CD4-positive, alpha-beta T cell treated with Interleukin-17A for 4 hours (primary cell): ENCODE data around the gene GOLGA8R.
"Not testable (repeated sequence)": the region's sequence is repeated elsewhere in the genome, so short reads cannot be mapped to it uniquely, and the experiment has no call there.

Experiments
- DNase-seq: peaks from one replicate; pipeline ENCODE4 v3.0.0-alpha.2; 2020; ENCODE audit warnings: mixed read lengths

GOLGA8R gene

GRCh38 chr15:30414160-30414559 is at the start of gene GOLGA8R:
TSS of gene GOLGA8R (minus strand) at chr15:30414260. CDS start at chr15:30414162, 98 bp downstream.
- not testable (repeated sequence) for DNase-seq

- not testable (repeated sequence) for DNase-seq
These were observed 49.8 kb upstream of the GOLGA8R start for GRCh38 chr15:30463849-30464248.

GRCh38 chr15:30462176-30462575 is 48.1 kb upstream of the GOLGA8R start:
- not testable (repeated sequence) for DNase-seq

- DNase-seq: not testable (repeated sequence)
These were observed 38.6 kb upstream of the GOLGA8R start for GRCh38 chr15:30452702-30453101.

GRCh38 chr15:30438348-30438747 is 24.3 kb upstream of the GOLGA8R start:
- not testable (repeated sequence) for DNase-seq

- not testable (repeated sequence) for DNase-seq
These were observed 21.8 kb upstream of the GOLGA8R start for GRCh38 chr15:30435878-30436277.

GRCh38 chr15:30420723-30421122 is 6.7 kb upstream of the GOLGA8R start:
- not testable (repeated sequence) for DNase-seq

GRCh38 chr15:30407636-30408035 is 6.4 kb downstream of the GOLGA8R start:
- DNase-seq: not testable (repeated sequence)

- DNase-seq: not testable (repeated sequence)
These were observed 15.1 kb downstream of the GOLGA8R start for GRCh38 chr15:30398988-30399387.

GRCh38 chr15:30393664-30393991 is 20.4 kb downstream of the GOLGA8R start:
- DNase-seq: not testable (repeated sequence)

- DNase-seq: not testable (repeated sequence)
These were observed 21.0 kb downstream of the GOLGA8R start, which contains the start of gene CHRFAM7A for GRCh38 chr15:30392766-30393663. TSS of gene CHRFAM7A (minus strand) at chr15:30393540. CDS start at chr15:30383351, 10,189 bp downstream.

- DNase-seq: not testable (repeated sequence)
These were observed 27.7 kb downstream of the GOLGA8R start for GRCh38 chr15:30386318-30386887.

GRCh38 chr15:30377082-30377413 is 37.0 kb downstream of the GOLGA8R start:
- not testable (repeated sequence) for DNase-seq

- not testable (repeated sequence) for DNase-seq
These were observed 37.5 kb downstream of the GOLGA8R start for GRCh38 chr15:30376375-30377081.

GRCh38 chr15:30375872-30376271 is 38.2 kb downstream of the GOLGA8R start:
- DNase-seq: not testable (repeated sequence)

GRCh38 chr15:30374862-30375261 is 39.2 kb downstream of the GOLGA8R start:
- DNase-seq: not testable (repeated sequence)

- not testable (repeated sequence) for DNase-seq
These were observed 45.8 kb downstream of the GOLGA8R start for GRCh38 chr15:30368271-30368670.

GRCh38 chr15:30367246-30367645 is 46.8 kb downstream of the GOLGA8R start:
- not testable (repeated sequence) for DNase-seq

GRCh38 chr15:30361404-30361803 is 52.7 kb downstream of the GOLGA8R start:
- not testable (repeated sequence) for DNase-seq

GRCh38 chr15:30360990-30361389 is 53.1 kb downstream of the GOLGA8R start:
- not testable (repeated sequence) for DNase-seq

- DNase-seq: not testable (repeated sequence)
These were observed 59.0 kb downstream of the GOLGA8R start for GRCh38 chr15:30355043-30355442.
